ENCODE results near the gene THOC5. TPM values are rescaled to one million over a fixed set of nuclear protein-coding genes. Genes with fewer than 3 reads are reported as not detected.

THOC5 gene
- total RNA-seq, 1 experiment from 2014 or later, result 74.4 TPM

- in situ Hi-C loops (cut with HindIII; ENCODE audit: low pct_unique_long_range_greater_than_20kb, low sequenced_read_pairs), result no loop called here
- intact Hi-C loops (cut with micrococcal nuclease; ENCODE audit: unreplicated experiment), result loop anchor here (5.0 kb wide), 1 partner anchor 124 kb away; no protein-coding TSS in a partner anchor
Measured at GRCh38 chr22:29521526-29521925, 32.0 kb downstream of the THOC5 start.

GRCh38 chr22:29520851-29521250 lies 32.7 kb downstream of the THOC5 start:
- Histone ChIP-seq H3K9me3 (ENCODE audit: control insufficient read depth, insufficient read depth, low read depth, low read length) (no peaks in the 10 kb centered on the region), H3K36me3 (ENCODE audit: control insufficient read depth, insufficient read depth, low read length) (peaks cover 7% of the 10 kb centered on the region), H3K4me1 (ENCODE audit: control insufficient read depth, insufficient read depth, low read length) (no peaks in the 10 kb centered on the region), H3K4me3 (ENCODE audit: low read depth in 2 of 2, low read length in 2 of 2) (no peak overlapping the region), H3K27me3 (ENCODE audit: control insufficient read depth, insufficient read depth, low read length) (no peaks in the 10 kb centered on the region), H3K27ac (ENCODE audit: low read length) (no peak overlapping the region)
- in situ Hi-C loops (cut with HindIII; ENCODE audit: low pct_unique_long_range_greater_than_20kb, low sequenced_read_pairs), result no loop called here
- ChIA-PET POLR2A (no interaction called here), CTCF (no interaction called here)
- no peak for TF ChIP-seq TCF7L2 (IDR thresholded peaks at IDR 0.05; ENCODE audit: low read depth, low read length)
- intact Hi-C loops (cut with micrococcal nuclease; ENCODE audit: unreplicated experiment), result loop anchor here (5.0 kb wide), 1 partner anchor 124 kb away; no protein-coding TSS in a partner anchor
- no peak for ATAC-seq
- DNase-seq (ENCODE audit: low read depth, low spot score), result no peak
- no TSS peak for BruUV-seq (replicated peaks)

More at GRCh38 chr22:29521526-29521925, 32.0 kb downstream of the THOC5 start:
- H3K27ac ChIP-seq (ENCODE audit: low read length), result no peak overlapping the region
- no peak for ATAC-seq
- H3K4me3 ChIP-seq (ENCODE audit: low read depth in 2 of 2, low read length in 2 of 2), result no peak overlapping the region
- peaks cover 7% of the 10 kb centered on the region for H3K36me3 ChIP-seq (ENCODE audit: control insufficient read depth, insufficient read depth, low read length)
- ChIA-PET CTCF (no interaction called here), POLR2A (no interaction called here)
- no peak for TF ChIP-seq REST (IDR thresholded peaks at IDR 0.05; ENCODE audit: insufficient read depth in 1 of 2, low read depth in 2 of 2, low read length in 1 of 2)
- no peak for DNase-seq (ENCODE audit: low read depth, low spot score)
- no TSS peak for BruUV-seq (replicated peaks)
- H3K27me3 ChIP-seq (ENCODE audit: control insufficient read depth, insufficient read depth, low read length), result no peaks in the 10 kb centered on the region
- no peaks in the 10 kb centered on the region for H3K9me3 ChIP-seq (ENCODE audit: control insufficient read depth, insufficient read depth, low read depth, low read length)
- no peaks in the 10 kb centered on the region for H3K4me1 ChIP-seq (ENCODE audit: control insufficient read depth, insufficient read depth, low read length)

GRCh38 chr22:29519996-29520395 lies 33.6 kb downstream of the THOC5 start:
- BruUV-seq (replicated peaks), result no TSS peak
- TF ChIP-seq TCF7L2 (IDR thresholded peaks at IDR 0.05; ENCODE audit: low read depth, low read length) (no peak), REST (IDR thresholded peaks at IDR 0.05; ENCODE audit: insufficient read depth in 1 of 2, low read depth in 2 of 2, low read length in 1 of 2) (no peak), SIN3A (IDR thresholded peaks at IDR 0.05; ENCODE audit: borderline replicate concordance, insufficient read depth, low read depth, low read length) (no peak), POLR2AphosphoS5 (IDR thresholded peaks at IDR 0.05; ENCODE audit: low read depth, low read length) (no peak), CTCF (IDR thresholded peaks at IDR 0.05) (no peak)

More at GRCh38 chr22:29519996-29520395, 33.6 kb downstream of the THOC5 start:
- intact Hi-C loops (cut with micrococcal nuclease; ENCODE audit: unreplicated experiment), result loop anchor here (5.0 kb wide), 1 partner anchor 123 kb away; no protein-coding TSS in a partner anchor
- no peaks in the 10 kb centered on the region for H3K27me3 ChIP-seq (ENCODE audit: control insufficient read depth, insufficient read depth, low read length)
- DNase-seq (ENCODE audit: low read depth, low spot score) (no peak), ATAC-seq (no peak)
- H3K4me3 ChIP-seq (ENCODE audit: low read depth in 2 of 2, low read length in 2 of 2), result no peak overlapping the region
- in situ Hi-C loops (cut with HindIII; ENCODE audit: low pct_unique_long_range_greater_than_20kb, low sequenced_read_pairs), result no loop called here
- CTCF ChIA-PET, result no interaction called here
- POLR2A ChIA-PET, result no interaction called here
- no peaks in the 10 kb centered on the region for H3K4me1 ChIP-seq (ENCODE audit: control insufficient read depth, insufficient read depth, low read length)
- no peaks in the 10 kb centered on the region for H3K9me3 ChIP-seq (ENCODE audit: control insufficient read depth, insufficient read depth, low read depth, low read length)
- H3K27ac ChIP-seq (ENCODE audit: low read length), result no peak overlapping the region
- H3K36me3 ChIP-seq (ENCODE audit: control insufficient read depth, insufficient read depth, low read length), result peaks cover 7% of the 10 kb centered on the region

Data from Panc1 (cell line).